ENCODE measurements around the gene USP37. TPM values are rescaled to one million over a fixed set of nuclear protein-coding genes. Genes with fewer than 3 reads are reported as not detected.

The USP37 gene
- total and polyA plus RNA-seq, 3 donors from 2014 or later = 26.7 to 81.4 (median 39.3) TPM

DNA sequence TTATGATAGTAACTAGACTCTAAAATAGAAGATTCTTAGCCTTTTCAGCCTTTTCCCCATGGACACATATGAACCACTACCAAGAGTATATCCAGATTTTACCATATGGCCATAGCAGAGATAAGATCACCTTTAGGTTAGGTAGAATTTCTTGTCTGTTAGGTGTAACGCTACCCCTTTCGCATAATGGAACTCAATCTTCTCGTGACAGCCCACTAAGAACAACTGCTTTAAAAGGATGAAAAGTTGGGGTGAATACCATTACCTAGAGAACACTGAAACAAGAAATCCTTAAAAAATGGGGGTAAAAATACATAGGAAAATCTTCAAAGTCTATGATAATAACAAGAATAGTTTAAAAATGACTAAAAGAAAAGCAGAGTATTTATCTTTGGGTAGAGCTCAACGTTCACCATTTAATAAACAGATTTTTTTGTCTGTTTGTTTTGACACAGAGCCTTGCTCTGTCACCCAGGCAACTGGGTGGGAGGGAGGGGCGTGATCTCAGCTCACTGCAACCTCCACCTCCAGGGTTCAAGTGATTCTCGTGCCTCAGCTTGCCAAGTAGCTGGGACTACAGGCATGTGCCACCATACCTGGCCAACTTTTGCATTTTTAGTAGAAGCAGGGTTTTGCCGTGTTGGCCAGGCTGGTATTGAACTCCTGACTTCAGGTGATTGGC is 82.0 kb downstream of the USP37 start:
- H3K9me3 ChIP-seq = no peaks in the 10 kb centered on the region
- DNase-seq = no peak
- no peak overlapping the region for H3K4me3 ChIP-seq
- H3K36me3 ChIP-seq (ENCODE audit: low read depth, missing control alignments) = no peaks in the 10 kb centered on the region
- 80 to 84% methylated on average over 7 of the region's 7 CpGs for WGBS, 2 donors
- no peak for TF ChIP-seq POLR2A (IDR thresholded peaks at IDR 0.05)
- TF ChIP-seq, protein P1, sequence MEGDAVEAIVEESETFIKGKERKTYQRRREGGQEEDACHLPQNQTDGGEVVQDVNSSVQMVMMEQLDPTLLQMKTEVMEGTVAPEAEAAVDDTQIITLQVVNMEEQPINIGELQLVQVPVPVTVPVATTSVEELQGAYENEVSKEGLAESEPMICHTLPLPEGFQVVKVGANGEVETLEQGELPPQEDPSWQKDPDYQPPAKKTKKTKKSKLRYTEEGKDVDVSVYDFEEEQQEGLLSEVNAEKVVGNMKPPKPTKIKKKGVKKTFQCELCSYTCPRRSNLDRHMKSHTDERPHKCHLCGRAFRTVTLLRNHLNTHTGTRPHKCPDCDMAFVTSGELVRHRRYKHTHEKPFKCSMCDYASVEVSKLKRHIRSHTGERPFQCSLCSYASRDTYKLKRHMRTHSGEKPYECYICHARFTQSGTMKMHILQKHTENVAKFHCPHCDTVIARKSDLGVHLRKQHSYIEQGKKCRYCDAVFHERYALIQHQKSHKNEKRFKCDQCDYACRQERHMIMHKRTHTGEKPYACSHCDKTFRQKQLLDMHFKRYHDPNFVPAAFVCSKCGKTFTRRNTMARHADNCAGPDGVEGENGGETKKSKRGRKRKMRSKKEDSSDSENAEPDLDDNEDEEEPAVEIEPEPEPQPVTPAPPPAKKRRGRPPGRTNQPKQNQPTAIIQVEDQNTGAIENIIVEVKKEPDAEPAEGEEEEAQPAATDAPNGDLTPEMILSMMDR (IDR thresholded peaks at IDR 0.05) = no peak
- intact Hi-C loops (cut with DNase I; ENCODE audit: low total_unique reads) = no loop called here
- no peak overlapping the region for H3K27ac ChIP-seq
- H3K4me1 ChIP-seq = no peaks in the 10 kb centered on the region
- H3K27me3 ChIP-seq = no peaks in the 10 kb centered on the region

DNA sequence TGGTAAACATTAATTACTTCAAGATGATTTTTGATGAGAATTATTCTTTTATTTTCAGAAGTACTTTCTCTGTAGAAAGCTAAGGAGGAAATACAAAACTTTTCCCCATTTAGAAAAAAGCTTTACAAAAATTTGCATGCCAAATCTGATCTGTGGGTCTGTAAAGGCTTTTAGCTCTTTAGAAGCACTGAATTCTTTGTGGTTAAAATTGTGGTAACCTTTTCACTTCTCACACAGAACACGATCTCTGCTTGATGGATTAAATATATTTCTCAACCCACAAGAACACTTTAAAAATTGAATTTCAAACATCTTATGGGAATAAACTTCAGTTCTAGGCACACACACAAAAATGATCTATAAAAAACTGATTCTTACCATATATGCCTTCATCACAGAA is 85.5 kb downstream of the USP37 start:
- no peak overlapping the region for H3K4me3 ChIP-seq
- 65 to 81% methylated on average over 1 of the region's 1 CpG for WGBS, 2 donors
- H3K27me3 ChIP-seq = no peaks in the 10 kb centered on the region
- TF ChIP-seq, protein P1 (IDR thresholded peaks at IDR 0.05) = no peak
- no peak for TF ChIP-seq POLR2A (IDR thresholded peaks at IDR 0.05)
- no peaks in the 10 kb centered on the region for H3K36me3 ChIP-seq (ENCODE audit: low read depth, missing control alignments)
- no peak for DNase-seq
- intact Hi-C loops (cut with DNase I; ENCODE audit: low total_unique reads) = no loop called here
- H3K4me1 ChIP-seq = no peaks in the 10 kb centered on the region
- H3K9me3 ChIP-seq = no peaks in the 10 kb centered on the region
- no peak overlapping the region for H3K27ac ChIP-seq

DNA sequence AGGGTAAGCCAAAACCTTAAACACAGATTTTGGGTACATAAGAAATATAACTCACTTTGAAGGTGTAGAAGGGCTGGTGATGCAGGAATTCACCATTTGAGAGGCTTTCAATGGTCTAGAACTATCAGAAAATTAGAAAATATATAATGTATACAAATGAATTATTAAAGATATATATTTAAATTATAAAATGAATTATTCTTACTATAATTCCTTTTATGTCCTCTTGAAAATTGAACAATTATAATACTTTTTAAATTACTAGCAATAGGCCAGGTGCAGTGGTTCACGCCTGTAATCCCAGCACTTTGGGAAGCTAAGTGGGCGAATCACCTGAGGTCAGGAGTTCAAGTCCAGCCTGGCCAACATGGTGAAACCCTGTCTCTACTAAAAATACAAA is 88.6 kb downstream of the USP37 start:
- no peak for DNase-seq
- Histone ChIP-seq H3K36me3 (ENCODE audit: low read depth, missing control alignments) (no peaks in the 10 kb centered on the region), H3K4me3 (no peak overlapping the region), H3K27me3 (no peaks in the 10 kb centered on the region), H3K4me1 (peaks cover 3% of the 10 kb centered on the region), H3K9me3 (no peaks in the 10 kb centered on the region), H3K27ac (no peak overlapping the region)
- intact Hi-C loops (cut with DNase I; ENCODE audit: low total_unique reads) = no loop called here
- WGBS, 2 donors = 94% methylated on average over 2 of the region's 2 CpGs
- TF ChIP-seq, protein P1 (IDR thresholded peaks at IDR 0.05) = no peak
- TF ChIP-seq POLR2A (IDR thresholded peaks at IDR 0.05) = no peak

DNA sequence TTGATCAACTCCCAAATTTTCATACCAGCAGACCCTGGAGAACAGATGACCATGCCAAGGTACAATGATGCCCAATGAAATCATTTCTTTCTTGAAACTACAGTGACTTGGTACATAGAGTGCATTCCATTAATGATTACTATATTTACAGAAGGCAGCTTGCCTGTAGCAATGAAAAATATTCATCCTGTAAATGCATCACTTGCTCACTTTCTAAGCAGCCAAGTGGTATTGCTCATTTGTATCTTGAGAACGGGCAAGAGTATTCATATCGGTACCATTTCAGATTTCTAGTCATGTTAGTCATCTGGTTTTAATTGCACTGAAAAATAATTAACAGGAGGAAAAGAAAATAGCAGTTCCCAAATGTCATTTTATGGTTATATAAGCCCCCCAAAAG is 89.6 kb downstream of the USP37 start:
- Histone ChIP-seq H3K9me3 (no peaks in the 10 kb centered on the region), H3K36me3 (ENCODE audit: low read depth, missing control alignments) (no peaks in the 10 kb centered on the region), H3K4me1 (peaks cover 3% of the 10 kb centered on the region), H3K27ac (no peak overlapping the region), H3K27me3 (no peaks in the 10 kb centered on the region), H3K4me3 (no peak overlapping the region)
- DNase-seq = no peak
- intact Hi-C loops (cut with DNase I; ENCODE audit: low total_unique reads) = no loop called here
- 93 to 97% methylated on average over 2 of the region's 2 CpGs for WGBS, 2 donors
- TF ChIP-seq POLR2A (IDR thresholded peaks at IDR 0.05) = no peak
- TF ChIP-seq, protein P1 (IDR thresholded peaks at IDR 0.05) = no peak

DNA sequence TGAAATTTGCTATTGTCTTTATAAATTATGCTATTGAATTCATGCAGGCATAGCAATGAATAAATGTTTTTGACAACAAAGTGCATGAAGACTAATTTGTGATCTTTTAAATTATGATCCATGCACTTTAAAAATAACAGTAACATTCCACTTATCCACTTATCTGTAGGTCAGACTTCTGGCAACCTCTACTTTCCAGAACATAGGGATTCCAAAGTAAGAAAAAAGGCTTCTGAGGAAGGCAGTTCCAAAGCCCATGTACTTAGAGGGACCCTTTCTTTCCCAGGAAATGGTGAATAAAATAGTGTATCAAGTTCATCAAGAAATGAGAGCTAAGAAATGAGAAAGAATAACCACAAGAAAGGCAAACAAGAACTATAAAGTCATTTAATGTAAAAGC is 90.9 kb downstream of the USP37 start:
- no peaks in the 10 kb centered on the region for H3K27me3 ChIP-seq
- TF ChIP-seq POLR2A (IDR thresholded peaks at IDR 0.05) = no peak
- TF ChIP-seq, protein P1 (IDR thresholded peaks at IDR 0.05) = no peak
- DNase-seq = no peak
- H3K9me3 ChIP-seq = no peaks in the 10 kb centered on the region
- intact Hi-C loops (cut with DNase I; ENCODE audit: low total_unique reads) = no loop called here
- no peaks in the 10 kb centered on the region for H3K36me3 ChIP-seq (ENCODE audit: low read depth, missing control alignments)
- H3K4me1 ChIP-seq = peaks cover 3% of the 10 kb centered on the region
- H3K4me3 ChIP-seq = no peak overlapping the region
- no peak overlapping the region for H3K27ac ChIP-seq
